PFSK-1 (cell line): Measurements from ENCODE around the gene AHDC1.

Experiments
- FOXP2 ChIP-seq: optimal IDR thresholded peaks from 2 replicates; pipeline ENCODE3; 2011; ENCODE audit warnings: borderline replicate concordance, control low read depth, inconsistent platforms; ENCODE audit not compliant: insufficient read depth; ENCODE audit errors: extremely low read length, extremely low read depth
- POLR2AphosphoS5 ChIP-seq: IDR thresholded peaks from 2 replicates; pipeline ENCODE4 v1.6.1; 2012; ENCODE audit warnings: low read depth, mild to moderate bottlenecking, control low read depth, low read length, moderate library complexity
- REST ChIP-seq, 2 experiments: IDR thresholded peaks; 2 replicates each; pipeline versions ENCODE4 v1.6.1 to v1.8.0; 2011 to 2012; ENCODE audit warnings: low read depth in 2 of 2, low read length in 2 of 2, control low read depth in 1 of 2, inconsistent platforms in 1 of 2, mild to moderate bottlenecking in 1 of 2, moderate library complexity in 1 of 2; ENCODE audit not compliant: insufficient read depth in 1 of 2
- SIN3A ChIP-seq: IDR thresholded peaks from 2 replicates; pipeline ENCODE4 v1.6.1; 2012; ENCODE audit warnings: mild to moderate bottlenecking, low read length, moderate library complexity, borderline replicate concordance; ENCODE audit not compliant: insufficient read depth
- TAF1 ChIP-seq: IDR thresholded peaks from 2 replicates; pipeline ENCODE4 v1.6.1; 2012; ENCODE audit warnings: low read length, control low read depth, borderline replicate concordance; ENCODE audit not compliant: insufficient read depth

AHDC1 gene

GRCh38 chr1:27644369-27645070 is 40.6 kb upstream of the AHDC1 start:
- TF ChIP-seq REST (IDR thresholded peaks at IDR 0.05; ENCODE audit: insufficient read depth in 1 of 2, low read depth in 2 of 2, low read length in 2 of 2) (no peak), TAF1 (no peak), POLR2AphosphoS5 (no peak), SIN3A (no peak), FOXP2 (no peak)

GRCh38 chr1:27643600-27644368 is 39.8 kb upstream of the AHDC1 start:
- no peak for TF ChIP-seq SIN3A
- TF ChIP-seq TAF1 = no peak
- no peak for TF ChIP-seq FOXP2
- no peak for TF ChIP-seq POLR2AphosphoS5
- no peak for TF ChIP-seq REST (IDR thresholded peaks at IDR 0.05; ENCODE audit: insufficient read depth in 1 of 2, low read depth in 2 of 2, low read length in 2 of 2)

GRCh38 chr1:27638805-27639204 is 34.9 kb upstream of the AHDC1 start:
- TF ChIP-seq SIN3A = no peak
- TF ChIP-seq POLR2AphosphoS5 = no peak
- TF ChIP-seq TAF1 = no peak
- TF ChIP-seq REST (IDR thresholded peaks at IDR 0.05; ENCODE audit: insufficient read depth in 1 of 2, low read depth in 2 of 2, low read length in 2 of 2) = no peak
- no peak for TF ChIP-seq FOXP2

- TF ChIP-seq REST (IDR thresholded peaks at IDR 0.05; ENCODE audit: insufficient read depth in 1 of 2, low read depth in 2 of 2, low read length in 2 of 2) (no peak), FOXP2 (no peak), TAF1 (no peak), SIN3A (no peak), POLR2AphosphoS5 (no peak)
Observed at GRCh38 chr1:27638047-27638734, 34.2 kb upstream of the AHDC1 start.
